BJ (cell line): Measurements from ENCODE around the gene KRT80. TPM values are rescaled to one million over a fixed set of nuclear protein-coding genes. Genes with fewer than 3 reads are reported as not detected.

Experiments
- CTCF ChIA-PET: fragments of 350-600 bp; formaldehyde crosslinking; extraction: SDS; loops from one replicate; lab custom pipeline; 2021; ENCODE audit warnings: antibody characterized with exemption, inconsistent platforms; lab: Yijun Ruan, JAX
- POLR2A ChIA-PET: fragments of 300-600 bp; sonication (Branson Sonifier 250); formaldehyde crosslinking; extraction: SDS; loops from one replicate; lab custom pipeline; 2021; ENCODE audit warnings: antibody characterized with exemption; lab: Charles Lee
- DNase-seq: peaks from one replicate; pipeline ENCODE4 v3.0.0-alpha.2; 2011; ENCODE audit warnings: low read depth
- H3K27me3 ChIP-seq: 2 replicates; pipeline ENCODE4 v1.6.0; 2011; ENCODE audit warnings: low read length; ENCODE audit not compliant: control insufficient read depth, insufficient read depth
- H3K36me3 ChIP-seq: 2 replicates; pipeline ENCODE4 v1.5.1; 2011; ENCODE audit warnings: low read length; ENCODE audit not compliant: control insufficient read depth, insufficient read depth
- H3K4me3 ChIP-seq: 2 replicates; pipeline ENCODE4 v1.5.1; 2011; ENCODE audit warnings: low read depth, mild to moderate bottlenecking, control low read depth, low read length
- polyA plus RNA-seq: library from polyadenylated mRNA; depleted of rRNA; stranded (reverse); fragments of >200 nt; gene quantifications from 2 replicates; pipeline ENCODE4 v1.2.3, GENCODE V29; 2011
- TF ChIP-seq, protein P1 (sequence below): IDR thresholded peaks from 2 replicates; pipeline ENCODE4 v1.5.1; 2011; ENCODE audit warnings: low read depth, mild to moderate bottlenecking, control low read depth, inconsistent platforms, low read length, moderate library complexity; ENCODE audit not compliant: insufficient read depth

Gene KRT80
- polyA plus RNA-seq, 1 experiment = 5.9 TPM

DNA sequence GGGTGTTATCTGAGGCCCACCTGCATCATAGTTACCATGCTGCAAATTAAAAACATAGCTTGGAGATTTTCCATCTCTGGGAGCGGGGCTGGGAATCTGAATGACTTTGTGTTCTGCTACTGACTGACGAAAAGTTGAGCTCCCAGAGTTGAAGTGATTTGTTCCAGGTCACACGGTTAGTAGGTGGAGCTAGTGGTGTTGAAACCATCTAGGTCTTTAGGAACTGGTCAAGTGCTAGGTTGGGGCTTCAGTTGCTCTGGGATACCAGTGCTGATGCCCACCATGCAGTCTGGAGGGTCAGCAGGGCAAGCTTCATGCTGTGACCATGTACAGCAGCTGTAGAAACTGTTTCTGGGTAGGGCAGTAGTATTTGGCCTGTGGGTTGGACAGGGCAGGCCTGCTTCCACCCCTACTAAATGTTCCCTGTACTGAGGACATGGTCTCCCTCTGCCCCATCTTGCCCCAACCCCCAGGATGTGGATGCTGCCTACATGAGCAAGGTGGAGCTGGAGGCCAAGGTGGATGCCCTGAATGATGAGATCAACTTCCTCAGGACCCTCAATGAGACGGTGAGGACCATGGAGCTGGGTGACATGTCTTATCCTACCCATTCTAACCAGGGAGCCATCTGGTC is 46.5 kb upstream of the KRT80 start:
- CTCF ChIA-PET = interaction anchor here (0.6 to 2.2 kb wide), 7 partner anchors 15 to 89 kb away, joined by 3 to 9 read pairs (median 4); no protein-coding TSS in a partner anchor
- H3K36me3 ChIP-seq = no peaks in the 10 kb centered on the region
- no peak for DNase-seq
- POLR2A ChIA-PET = interaction anchor here (0.7 kb wide), 1 partner anchor 40 kb away, joined by 16 read pairs; no protein-coding TSS in a partner anchor
- TF ChIP-seq, protein P1, sequence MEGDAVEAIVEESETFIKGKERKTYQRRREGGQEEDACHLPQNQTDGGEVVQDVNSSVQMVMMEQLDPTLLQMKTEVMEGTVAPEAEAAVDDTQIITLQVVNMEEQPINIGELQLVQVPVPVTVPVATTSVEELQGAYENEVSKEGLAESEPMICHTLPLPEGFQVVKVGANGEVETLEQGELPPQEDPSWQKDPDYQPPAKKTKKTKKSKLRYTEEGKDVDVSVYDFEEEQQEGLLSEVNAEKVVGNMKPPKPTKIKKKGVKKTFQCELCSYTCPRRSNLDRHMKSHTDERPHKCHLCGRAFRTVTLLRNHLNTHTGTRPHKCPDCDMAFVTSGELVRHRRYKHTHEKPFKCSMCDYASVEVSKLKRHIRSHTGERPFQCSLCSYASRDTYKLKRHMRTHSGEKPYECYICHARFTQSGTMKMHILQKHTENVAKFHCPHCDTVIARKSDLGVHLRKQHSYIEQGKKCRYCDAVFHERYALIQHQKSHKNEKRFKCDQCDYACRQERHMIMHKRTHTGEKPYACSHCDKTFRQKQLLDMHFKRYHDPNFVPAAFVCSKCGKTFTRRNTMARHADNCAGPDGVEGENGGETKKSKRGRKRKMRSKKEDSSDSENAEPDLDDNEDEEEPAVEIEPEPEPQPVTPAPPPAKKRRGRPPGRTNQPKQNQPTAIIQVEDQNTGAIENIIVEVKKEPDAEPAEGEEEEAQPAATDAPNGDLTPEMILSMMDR = no peak
- H3K4me3 ChIP-seq = no peak overlapping the region
- H3K27me3 ChIP-seq = no peaks in the 10 kb centered on the region

DNA sequence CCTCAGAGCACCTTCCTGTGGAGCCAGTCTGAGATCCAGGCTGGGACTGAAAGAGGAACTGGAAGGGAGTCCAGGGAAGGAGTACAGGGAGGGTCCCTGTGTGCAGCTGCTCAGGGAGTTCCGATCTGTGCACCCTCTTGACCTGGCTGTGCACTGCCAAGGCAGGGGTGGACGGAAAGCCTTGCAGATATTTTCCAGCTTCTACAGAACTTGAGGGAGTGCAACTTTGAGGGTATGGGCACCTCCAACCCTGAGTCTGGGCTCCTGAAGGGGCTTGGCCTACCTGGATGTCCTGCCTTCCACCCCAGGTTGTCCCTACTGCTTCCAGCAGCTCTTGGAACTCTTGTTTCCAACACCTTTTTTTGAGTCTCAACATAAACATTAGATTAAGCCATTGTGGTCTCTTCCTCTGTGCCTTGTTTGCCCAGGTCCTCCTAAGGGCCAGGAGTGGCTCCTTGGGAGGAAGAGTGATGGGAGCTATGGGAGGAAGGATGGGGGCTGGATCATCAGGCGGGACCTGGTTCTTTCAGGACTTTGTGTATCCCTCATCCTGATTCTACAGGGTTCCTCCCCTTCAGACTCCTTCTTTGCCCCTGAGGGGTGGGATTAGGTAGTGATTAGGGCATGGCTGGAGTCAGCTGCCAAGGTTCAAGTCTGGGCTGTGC is 44.7 kb upstream of the KRT80 start:
- ChIA-PET POLR2A (interaction anchor here (0.6 kb wide), 1 partner anchor 22 kb away, joined by 4 read pairs; no protein-coding TSS in a partner anchor), CTCF (interaction anchor here (0.8 to 2.2 kb wide), 7 partner anchors 14 to 91 kb away, joined by 3 to 9 read pairs (median 4); no protein-coding TSS in a partner anchor)
- TF ChIP-seq, protein P1 = no peak
- H3K27me3 ChIP-seq = no peaks in the 10 kb centered on the region
- no peak for DNase-seq
- H3K4me3 ChIP-seq = no peak overlapping the region
- H3K36me3 ChIP-seq = no peaks in the 10 kb centered on the region

GRCh38 chr12:52235822-52236361 is 44.1 kb upstream of the KRT80 start:
- DNase-seq = no peak
- CTCF ChIA-PET = interaction anchor here (0.8 to 2.2 kb wide), 4 partner anchors 14 to 92 kb away, joined by 3 to 9 read pairs (median 4); no protein-coding TSS in a partner anchor
- POLR2A ChIA-PET = no interaction called here
- TF ChIP-seq, protein P1 = no peak
- H3K4me3 ChIP-seq = no peak overlapping the region
- H3K36me3 ChIP-seq = no peaks in the 10 kb centered on the region
- no peaks in the 10 kb centered on the region for H3K27me3 ChIP-seq

DNA sequence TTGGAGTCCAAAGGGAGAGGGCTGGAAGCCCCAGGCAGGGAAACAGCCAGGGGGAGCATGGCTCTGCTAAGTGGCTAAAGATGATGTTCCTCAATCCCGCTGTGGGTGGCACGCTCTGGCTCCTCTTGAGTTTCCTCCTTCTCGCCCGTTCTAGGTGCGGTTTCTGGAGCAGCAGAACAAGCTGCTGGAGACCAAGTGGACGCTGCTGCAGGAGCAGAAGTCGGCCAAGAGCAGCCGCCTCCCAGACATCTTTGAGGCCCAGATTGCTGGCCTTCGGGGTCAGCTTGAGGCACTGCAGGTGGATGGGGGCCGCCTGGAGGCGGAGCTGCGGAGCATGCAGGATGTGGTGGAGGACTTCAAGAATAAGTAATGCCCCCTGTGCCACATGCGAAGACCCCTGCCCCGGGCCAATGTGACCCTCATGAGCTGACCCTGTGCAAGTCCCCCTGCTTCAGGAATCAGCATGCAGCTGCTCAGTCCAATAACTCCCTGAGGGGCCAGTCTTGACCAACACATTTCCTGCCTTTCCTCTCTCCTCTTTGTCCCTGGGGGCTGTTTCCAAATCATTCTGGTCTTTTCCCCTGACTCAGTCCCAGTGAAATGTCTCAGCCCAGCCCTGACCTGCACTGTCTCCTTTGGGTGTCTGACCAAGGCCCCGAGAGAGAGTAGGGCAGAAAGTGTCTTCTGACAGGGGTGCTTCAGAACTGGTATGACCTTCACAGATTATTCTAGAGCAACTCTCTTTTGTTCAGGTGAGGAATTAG is 43.4 kb upstream of the KRT80 start:
- CTCF ChIA-PET = interaction anchor here (1.1 to 1.3 kb wide), 3 partner anchors 21 to 93 kb away, joined by 3 read pairs; no protein-coding TSS in a partner anchor
- TF ChIP-seq, protein P1 = no peak
- Histone ChIP-seq H3K27me3 (no peaks in the 10 kb centered on the region), H3K36me3 (no peaks in the 10 kb centered on the region), H3K4me3 (no peak overlapping the region)
- POLR2A ChIA-PET = no interaction called here
- no peak for DNase-seq
